ENCODE measurements around the gene FBXO41.

FBXO41 gene

DNA sequence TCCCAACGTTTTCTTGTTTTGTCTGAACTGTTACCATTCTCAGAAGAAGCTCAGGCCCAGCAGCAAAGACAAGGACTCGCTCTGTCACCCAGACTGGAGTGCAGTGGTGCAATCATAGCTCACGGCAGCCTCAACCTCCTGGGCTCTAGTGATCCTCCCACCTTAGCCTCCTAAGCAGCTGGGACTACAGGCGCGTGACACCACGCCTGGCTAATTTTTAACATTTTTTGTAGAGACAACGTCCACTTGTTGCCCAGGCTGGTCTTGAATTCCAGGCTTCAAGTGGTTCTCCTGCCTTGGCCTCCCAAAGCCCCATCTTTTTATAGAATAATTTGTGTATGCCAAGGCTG lies 72.2 kb downstream of the FBXO41 start:
- DNase-seq (ENCODE audit: low read depth) = no peak
- TF ChIP-seq, protein P1, sequence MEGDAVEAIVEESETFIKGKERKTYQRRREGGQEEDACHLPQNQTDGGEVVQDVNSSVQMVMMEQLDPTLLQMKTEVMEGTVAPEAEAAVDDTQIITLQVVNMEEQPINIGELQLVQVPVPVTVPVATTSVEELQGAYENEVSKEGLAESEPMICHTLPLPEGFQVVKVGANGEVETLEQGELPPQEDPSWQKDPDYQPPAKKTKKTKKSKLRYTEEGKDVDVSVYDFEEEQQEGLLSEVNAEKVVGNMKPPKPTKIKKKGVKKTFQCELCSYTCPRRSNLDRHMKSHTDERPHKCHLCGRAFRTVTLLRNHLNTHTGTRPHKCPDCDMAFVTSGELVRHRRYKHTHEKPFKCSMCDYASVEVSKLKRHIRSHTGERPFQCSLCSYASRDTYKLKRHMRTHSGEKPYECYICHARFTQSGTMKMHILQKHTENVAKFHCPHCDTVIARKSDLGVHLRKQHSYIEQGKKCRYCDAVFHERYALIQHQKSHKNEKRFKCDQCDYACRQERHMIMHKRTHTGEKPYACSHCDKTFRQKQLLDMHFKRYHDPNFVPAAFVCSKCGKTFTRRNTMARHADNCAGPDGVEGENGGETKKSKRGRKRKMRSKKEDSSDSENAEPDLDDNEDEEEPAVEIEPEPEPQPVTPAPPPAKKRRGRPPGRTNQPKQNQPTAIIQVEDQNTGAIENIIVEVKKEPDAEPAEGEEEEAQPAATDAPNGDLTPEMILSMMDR (conservative IDR thresholded peaks at IDR 0.05; ENCODE audit: low read length) = no peak
- no peak overlapping the region for H3K4me3 ChIP-seq (ENCODE audit: low read length)

DNA sequence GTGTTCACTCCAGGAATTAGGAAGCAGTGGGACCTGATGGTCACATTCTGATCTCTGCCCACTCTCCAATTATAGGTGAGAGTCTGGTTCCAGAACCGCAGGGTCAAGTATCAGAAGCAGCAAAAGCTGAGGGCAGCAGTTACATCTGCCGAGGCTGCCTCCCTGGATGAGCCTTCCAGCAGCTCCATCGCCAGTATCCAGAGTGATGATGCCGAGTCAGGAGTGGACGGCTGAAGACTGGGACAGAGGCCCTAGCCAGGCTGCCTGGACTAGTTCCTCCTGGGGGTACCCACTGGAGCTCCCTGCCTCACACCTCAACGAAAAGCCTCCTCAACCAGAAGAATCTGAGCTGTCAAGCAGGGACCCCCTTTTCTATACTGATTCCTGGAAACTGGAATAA lies 73.6 kb downstream of the FBXO41 start:
- no peak overlapping the region for H3K4me3 ChIP-seq (ENCODE audit: low read length)
- TF ChIP-seq, protein P1 (conservative IDR thresholded peaks at IDR 0.05; ENCODE audit: low read length) = no peak
- DNase-seq (ENCODE audit: low read depth) = no peak

DNA sequence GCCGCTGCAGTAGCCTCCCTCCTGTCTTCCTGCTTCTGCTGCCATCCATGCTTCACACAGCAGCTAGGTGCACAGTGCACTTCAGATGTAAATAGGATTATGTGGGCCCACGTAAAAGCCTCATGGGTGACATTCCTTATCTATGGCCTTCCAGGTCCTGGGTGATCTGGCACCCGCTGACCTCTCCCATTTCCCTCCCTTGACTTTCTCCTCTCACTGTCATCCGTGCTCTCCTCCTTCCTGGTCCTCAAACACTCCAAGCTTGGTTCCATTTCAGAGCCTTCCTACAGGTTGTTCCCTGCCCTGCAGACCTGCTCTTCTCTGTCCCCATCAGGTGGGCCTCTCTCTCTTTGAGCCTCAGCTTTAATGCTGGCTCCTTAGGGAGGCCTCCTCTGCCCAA lies 74.3 kb downstream of the FBXO41 start:
- TF ChIP-seq, protein P1 (conservative IDR thresholded peaks at IDR 0.05; ENCODE audit: low read length) = no peak
- H3K4me3 ChIP-seq (ENCODE audit: low read length) = no peak overlapping the region
- no peak for DNase-seq (ENCODE audit: low read depth)

DNA sequence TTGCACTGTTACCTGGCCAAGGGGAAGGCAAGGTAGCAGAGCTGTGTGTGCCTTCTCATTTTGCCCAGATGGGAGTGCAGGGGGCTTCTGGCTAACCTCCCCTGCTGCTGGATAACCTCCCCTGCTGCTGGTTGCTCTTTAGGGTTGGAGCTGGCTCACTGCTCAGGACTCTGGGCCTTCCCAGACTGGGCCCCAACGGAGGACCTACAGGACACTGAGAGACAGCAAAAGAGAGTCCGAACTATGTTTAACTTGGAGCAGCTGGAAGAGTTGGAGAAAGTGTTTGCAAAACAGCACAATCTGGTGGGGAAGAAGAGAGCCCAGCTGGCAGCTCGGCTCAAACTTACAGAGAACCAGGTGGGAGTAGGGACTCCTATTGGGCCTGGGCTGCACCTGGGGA lies 76.0 kb downstream of the FBXO41 start:
- TF ChIP-seq, protein P1 (conservative IDR thresholded peaks at IDR 0.05; ENCODE audit: low read length) = no peak
- DNase-seq (ENCODE audit: low read depth) = no peak
- no peak overlapping the region for H3K4me3 ChIP-seq (ENCODE audit: low read length)

DNA sequence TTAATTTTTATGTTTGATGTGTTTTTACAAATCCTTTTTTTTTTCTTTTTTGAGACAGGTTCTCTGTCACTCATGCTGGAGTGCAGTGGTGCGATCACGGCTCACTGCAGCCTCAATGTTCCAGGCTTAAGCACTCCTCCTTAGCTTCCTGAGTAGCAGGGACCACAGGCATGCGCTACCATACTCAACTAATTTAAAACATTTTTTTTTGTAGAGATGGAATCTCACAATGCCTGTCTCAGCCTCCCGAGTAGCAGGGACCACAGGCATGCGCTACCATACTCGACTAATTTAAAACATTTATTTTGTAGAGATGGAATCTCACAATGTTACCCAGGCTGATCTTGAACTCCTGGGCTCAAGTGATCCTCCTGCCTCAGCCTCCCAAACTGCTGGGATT lies 78.7 kb downstream of the FBXO41 start:
- H3K4me3 ChIP-seq (ENCODE audit: low read length) = no peak overlapping the region
- TF ChIP-seq, protein P1 (conservative IDR thresholded peaks at IDR 0.05; ENCODE audit: low read length) = no peak
- peak; percentile 84 for DNase-seq (ENCODE audit: low read depth)
